ENCODE measurements around the gene C20orf202.

- TF ChIP-seq, protein P1, sequence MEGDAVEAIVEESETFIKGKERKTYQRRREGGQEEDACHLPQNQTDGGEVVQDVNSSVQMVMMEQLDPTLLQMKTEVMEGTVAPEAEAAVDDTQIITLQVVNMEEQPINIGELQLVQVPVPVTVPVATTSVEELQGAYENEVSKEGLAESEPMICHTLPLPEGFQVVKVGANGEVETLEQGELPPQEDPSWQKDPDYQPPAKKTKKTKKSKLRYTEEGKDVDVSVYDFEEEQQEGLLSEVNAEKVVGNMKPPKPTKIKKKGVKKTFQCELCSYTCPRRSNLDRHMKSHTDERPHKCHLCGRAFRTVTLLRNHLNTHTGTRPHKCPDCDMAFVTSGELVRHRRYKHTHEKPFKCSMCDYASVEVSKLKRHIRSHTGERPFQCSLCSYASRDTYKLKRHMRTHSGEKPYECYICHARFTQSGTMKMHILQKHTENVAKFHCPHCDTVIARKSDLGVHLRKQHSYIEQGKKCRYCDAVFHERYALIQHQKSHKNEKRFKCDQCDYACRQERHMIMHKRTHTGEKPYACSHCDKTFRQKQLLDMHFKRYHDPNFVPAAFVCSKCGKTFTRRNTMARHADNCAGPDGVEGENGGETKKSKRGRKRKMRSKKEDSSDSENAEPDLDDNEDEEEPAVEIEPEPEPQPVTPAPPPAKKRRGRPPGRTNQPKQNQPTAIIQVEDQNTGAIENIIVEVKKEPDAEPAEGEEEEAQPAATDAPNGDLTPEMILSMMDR (IDR thresholded peaks at IDR 0.05; ENCODE audit: insufficient read depth, low read length, poor library complexity, severe bottlenecking) = no peak
- TF ChIP-seq EZH2phosphoT487 (conservative IDR thresholded peaks at IDR 0.05; ENCODE audit: low read length) = no peak
Measured at GRCh38 chr20:1204576-1204975, 1.3 kb downstream of the C20orf202 start.
